NOMO-1 treated with DMSO at 0.1 percent for 48 hours (cell line): Measurements from ENCODE around the gene CENPC.
"Not testable (repeated sequence)": the region's sequence is repeated elsewhere in the genome, so short reads cannot be mapped to it uniquely, and the experiment has no call there.

Experiments used
- DNase-seq: peaks from one replicate; lab custom pipeline; 2025; ENCODE audit not compliant: unreplicated experiment; lab: John Stamatoyannopoulos, UW

The CENPC gene

DNA sequence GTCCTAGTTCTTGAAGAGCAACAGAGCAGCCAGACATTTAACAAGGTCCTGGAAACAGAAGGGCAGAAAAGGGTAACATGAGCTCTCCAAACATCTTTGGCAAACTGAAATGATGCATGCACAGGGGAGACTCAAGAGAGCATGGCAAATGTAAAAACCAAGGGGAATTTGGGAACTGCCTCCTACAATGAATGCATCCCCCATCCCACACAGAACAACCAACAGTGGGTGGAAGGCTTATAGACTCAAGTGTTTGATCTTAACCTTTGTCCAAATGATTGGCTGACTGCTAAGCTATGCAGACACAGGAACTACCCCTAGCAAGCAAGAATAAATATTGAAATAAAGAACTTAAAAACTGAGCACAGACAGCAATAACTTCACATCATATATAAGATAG, 74.4 kb downstream of the CENPC start:
- DNase-seq = no peak

DNA sequence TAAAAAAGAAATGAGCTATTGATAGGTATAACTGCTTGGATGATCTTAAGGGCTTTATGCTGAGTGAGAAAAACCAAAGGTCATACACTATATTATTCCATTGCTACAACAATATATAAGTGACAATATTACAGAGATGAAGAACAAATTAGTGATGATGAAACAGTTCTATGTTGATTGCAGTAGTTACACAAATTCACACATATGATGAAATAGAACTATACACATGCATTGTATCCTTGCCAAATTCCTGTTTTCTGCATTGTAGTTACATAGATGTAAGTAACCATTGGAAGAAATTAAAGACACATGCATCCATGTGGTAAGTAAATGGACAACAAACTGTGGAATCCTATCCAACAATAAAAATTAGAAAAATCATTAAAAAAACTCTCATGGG, 76.5 kb downstream of the CENPC start:
- no peak for DNase-seq

DNA sequence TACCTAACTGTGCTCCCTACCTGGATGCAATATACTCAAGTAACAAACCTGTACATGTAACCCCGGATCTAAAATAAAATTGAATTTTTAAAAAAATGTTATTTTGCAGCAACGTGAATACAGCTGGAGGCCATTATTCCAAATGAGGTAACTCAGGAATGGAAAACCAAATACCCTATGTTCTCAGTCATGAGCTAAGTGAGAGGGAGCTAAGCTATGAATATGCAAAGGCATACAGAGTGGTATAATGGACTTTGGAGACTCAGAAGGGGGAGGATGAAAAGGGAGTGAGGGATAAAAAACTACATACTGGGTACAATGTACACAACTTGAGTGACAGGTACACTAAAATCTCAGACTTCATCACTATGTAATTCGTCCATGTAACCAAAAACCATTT, 78.6 kb downstream of the CENPC start:
- no peak for DNase-seq

DNA sequence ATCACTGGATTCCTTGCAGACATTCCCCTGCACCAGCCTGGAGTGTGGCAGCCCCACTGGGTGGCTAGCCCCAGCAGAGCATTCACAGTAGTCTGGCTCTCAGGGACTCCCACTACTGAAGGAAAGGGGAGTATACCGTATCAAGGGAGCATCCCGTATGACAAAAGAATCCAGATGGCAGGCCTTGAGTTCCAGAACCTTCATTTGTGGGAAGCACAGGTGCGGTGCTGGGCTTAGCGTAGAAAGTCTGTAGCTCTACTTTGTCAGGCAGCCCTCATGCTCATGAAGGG, 79.6 kb downstream of the CENPC start:
- no peak for DNase-seq

DNA sequence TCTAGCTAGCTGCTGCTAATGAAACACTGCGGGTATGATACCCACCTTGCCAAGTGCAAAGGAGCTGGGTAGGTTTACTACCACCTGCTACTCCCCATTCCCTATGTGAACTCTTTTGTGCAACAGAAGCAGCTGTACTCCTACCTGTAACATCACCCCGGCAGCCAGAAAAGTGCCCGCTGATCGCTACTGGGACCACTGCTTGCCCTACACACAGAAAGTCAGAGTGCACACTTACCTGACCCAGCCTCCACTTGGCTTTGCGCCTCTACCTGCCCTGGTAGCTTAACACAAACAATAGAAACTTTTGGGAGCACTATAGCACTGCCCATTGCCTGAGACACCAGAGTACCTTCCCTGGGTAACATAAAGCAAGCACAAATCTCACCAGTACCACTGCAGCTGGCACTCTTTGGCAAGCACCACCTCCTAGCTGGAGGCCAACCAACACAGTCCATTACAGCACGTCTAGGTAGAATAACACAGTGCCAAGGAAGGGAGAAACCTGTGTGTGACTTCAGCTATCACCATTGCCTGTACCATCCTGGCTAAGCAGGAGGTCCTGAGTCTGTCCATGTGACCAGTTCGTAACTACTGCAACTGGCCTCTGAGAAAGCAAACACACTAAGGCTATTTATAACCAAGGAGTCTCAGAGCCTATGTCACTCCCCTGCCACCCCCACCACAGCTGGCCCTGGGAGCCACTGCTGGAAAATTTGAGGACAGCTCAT, 80.1 kb downstream of the CENPC start:
- no peak for DNase-seq

DNA sequence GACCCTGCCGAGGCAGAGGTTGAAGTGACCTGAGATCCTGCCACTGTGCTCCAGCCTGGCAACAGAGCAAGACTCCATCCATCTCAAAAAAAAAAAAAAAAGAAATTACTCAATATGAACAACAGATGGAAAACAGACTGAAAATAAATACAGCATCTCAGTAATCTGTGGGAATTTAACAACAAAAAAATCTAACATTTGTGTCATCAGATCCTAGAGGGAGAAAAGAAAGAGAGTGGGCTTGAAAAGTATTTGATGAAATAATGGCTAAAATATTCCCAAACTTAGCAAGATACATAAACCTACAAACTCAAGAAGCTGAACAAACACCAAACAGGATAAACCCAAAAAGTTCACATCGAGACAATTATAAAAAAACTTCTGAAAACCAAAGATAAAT, 84.7 kb downstream of the CENPC start:
- DNase-seq = no peak

DNA sequence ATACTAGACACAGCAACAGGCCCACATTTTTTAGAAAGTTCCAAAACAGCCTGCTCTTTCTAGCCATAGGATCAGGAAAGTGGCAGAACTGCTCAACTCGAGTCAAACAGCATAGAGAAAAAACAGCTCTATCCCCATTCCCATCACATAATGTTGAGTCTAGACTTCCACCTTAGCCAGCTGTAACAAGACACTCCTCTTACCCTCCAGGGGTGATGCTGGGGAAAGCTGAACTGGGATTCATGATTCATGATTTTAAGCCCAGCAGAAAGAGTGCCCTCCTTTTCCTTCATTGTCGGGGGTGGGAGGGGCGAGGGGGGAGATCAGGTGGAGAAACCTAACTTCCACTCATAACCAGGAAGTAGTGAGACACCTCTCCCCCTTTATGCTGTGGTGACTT, 86.1 kb downstream of the CENPC start:
- no peak for DNase-seq

DNA sequence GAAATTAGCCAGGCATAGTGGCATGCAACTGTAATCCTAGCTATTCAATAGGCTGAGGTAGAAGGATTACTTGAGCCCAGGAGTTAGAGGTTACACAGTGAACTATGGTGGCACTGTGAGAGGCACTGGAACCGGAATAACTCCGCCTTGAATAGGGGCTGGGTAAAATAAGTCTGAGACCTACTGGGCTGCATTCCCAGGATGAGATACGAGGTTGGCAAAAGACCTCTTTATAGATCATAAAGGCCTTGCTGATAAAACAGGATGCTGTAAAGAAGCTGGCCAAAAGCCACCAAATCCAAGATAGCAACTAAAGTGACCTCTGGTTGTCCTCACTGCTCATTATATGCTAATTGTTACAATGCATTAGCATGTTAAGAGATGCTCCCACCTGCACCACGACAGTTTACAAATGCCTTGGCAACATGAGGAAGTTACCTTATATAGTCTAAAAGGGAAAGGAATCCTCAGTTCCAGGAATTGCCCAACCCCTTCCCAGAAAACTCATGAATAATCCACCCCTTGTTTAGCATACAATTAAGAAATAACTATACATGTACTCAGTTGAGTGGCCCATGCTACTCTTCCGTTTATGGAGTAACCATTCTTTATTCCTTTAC, 88.6 kb downstream of the CENPC start:
- no peak for DNase-seq

DNA sequence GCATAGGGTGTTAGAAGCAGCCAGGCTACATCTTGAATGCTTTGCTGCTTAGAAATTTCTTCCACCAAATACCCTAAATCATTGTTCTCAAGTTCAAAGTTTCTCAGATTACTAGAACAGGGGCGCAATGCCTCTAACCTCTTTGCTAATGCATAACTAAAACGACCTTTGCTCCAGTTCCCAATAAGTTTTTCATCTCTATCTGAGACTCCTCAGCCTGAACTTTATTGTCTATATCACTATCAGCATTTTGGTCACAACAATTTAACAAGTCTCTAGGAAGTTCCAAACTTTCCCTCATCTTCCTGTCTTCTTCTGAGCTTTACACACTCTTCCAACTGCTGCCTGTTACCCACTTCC, 92.5 kb downstream of the CENPC start:
- DNase-seq = not testable (repeated sequence)

DNA sequence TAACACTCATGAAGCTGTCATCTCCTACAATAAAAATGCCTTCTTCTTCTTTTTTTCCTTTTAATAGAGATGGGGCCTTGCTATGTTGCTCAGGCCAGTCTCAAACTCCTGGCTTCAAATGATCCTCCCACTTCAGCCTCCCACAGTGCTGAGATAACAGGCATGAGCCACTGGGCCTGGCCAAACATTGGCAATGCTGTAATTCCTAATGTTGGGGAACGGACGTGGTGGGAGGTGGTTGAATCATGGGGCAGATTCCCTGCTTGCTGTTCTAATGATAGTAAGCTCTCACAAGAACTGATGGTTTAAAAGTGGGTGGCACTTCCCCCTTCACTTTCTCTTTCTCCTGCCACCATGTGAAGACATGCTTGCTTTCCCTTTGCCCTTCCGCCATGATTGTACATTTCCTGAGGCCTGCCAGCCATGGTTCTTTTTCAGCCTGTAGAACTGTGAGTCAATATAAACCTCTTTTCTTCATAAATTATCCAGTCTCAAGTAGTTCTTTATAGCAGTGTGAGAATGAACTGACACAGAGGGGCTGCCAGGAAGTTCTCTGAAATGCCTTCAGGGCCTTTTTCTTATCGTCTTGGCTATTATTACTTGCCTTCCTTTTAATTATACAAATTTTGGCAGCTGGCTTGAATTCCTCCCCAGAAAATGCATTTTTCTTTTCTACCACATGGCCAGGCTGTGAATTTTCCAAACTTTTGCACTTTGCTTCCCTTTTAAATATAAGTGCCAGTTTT, 93.0 kb downstream of the CENPC start:
- DNase-seq = no peak

DNA sequence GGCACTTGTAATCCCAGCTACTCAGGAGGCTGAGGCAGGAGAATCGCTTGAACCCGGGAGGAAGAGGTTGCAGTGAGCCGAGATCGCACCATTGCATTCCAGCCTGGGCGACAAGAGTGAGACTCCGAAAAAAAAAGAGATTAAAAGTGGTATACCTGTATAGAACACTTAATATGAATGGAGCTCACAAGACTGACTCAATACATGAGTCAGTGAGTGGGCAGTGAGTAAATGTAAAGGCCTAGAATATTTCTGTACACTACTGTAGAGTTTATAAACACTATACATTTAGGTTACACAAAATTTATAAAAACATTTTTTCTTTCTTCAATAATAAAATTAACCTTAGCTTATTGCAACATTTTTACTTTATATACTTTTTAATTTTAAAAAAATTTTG, 93.8 kb downstream of the CENPC start:
- DNase-seq = no peak

DNA sequence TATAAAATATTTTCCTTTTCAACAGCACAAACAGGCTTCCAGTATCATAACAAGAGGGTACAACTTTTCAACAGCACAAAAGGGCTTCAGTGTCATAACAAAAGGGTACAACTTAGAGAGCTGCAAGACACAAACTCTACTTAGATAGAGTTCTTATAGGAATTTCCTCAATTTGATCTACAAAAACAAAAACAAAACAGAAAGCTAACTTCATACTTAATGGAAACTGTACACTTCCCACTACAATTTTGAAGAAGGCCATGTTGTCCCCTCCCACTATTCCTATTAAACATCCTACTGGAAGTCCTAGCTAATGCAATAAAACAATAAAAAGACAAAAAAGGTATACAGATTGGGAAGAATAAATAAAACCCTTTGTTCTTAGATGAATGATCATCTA, 96.7 kb downstream of the CENPC start:
- DNase-seq = no peak

DNA sequence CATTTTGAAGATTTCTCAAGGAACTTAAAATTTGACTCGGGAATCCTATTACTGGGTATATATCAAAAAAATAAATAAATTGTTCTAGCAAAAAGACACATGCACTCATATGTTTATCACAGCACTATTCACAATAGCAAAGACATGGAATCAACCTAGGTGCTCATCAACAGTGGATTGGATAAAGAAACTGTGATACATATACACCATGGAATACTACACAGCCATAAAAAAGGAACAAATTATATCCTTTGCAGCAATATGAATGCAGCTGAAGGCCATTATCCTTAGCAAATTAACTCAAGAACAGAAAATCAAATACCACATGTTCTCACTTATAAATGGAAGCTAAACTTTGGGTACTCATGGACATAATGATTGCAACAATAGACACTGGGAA, 97.4 kb downstream of the CENPC start:
- DNase-seq = no peak

DNA sequence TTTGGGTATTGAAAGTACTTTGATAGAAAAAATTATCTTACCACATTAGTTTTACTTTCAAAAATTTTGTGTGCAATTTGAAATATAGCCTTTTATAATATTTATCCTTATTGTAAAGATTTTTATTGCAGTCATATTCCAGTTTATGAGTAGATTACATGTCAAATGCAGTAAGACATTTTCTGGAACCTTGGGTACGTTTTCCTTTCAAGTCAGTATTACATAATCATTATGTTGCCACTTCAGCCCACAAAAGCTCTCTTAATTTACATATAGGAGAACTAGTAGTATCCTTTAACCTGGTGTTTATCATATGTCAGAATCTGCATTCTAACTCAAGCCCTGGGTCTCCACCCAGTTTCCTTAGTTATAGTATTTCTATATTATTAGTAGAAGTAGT, 98.5 kb downstream of the CENPC start:
- peak; percentile 9 for DNase-seq

DNA sequence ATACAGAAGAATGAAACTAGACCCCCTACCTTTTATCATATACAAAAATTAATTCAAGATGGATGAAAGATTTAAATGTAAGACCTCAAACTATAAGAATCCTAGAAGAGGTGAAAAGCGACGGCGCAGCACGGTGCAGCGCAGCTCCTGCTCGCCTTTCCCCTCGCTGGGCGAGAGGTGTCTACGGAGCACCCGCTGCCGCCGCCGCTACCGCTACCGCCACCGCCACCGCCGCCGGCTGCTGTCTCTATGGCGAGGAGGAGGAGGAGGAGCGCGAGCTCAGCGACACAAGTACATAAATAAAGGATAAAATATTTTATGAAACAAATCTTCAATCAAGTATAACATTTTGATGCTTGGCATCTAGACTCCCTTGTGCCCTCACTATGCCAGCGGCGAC, 99.4 kb downstream of the CENPC start:
- not testable (repeated sequence) for DNase-seq

DNA sequence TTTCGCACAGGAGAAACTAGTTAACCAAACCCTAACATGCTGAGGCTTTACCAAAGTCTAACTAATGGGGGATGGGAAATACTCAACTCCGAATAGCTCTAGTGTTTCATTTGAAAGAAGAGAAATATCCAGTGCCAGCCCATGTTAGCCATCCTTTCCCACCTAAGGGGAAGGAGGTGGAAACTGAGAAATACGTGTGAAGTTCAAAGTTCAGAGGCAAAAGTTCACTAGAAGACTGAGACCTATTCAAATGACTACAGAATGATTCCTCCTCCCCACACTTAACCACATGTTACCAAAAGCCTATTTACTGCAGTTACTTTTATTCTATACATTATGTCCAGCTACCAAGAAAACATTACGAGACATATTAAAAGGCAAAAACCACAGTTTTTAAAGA, 106.3 kb downstream of the CENPC start:
- DNase-seq = no peak

DNA sequence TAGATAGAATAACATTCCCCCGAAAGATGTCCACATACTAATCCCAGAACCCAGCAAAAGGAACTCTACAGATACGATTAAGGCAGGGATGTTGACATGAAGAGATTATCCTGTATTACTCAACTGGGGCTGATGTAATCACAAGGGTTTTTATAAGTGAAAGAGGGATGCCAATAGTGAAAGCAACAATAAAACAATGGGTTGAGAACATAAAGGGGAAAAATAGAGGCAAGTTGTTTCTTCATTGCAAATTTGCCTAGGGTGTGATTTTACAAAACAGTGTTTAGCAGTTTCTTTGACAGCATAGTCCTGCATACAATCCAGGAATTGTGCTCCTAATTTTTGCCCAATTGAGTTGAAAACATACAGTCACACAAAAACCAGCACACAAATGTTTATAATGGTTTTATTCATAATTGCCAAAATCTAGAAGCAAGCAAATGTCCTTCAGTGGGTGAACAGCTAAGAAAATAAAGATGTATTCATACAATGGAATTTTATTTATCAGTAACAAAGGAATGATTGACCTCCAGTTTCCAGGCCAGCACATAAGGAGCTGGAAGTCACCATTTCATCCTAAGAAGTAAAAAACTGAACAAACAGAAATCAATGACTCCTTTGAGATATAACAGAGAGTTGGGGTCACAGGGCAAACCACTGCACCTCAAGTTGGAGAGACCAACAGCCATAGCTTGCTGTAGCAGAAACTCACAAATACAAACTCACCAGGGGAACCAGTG, 107.2 kb downstream of the CENPC start:
- DNase-seq = peak; percentile 9

DNA sequence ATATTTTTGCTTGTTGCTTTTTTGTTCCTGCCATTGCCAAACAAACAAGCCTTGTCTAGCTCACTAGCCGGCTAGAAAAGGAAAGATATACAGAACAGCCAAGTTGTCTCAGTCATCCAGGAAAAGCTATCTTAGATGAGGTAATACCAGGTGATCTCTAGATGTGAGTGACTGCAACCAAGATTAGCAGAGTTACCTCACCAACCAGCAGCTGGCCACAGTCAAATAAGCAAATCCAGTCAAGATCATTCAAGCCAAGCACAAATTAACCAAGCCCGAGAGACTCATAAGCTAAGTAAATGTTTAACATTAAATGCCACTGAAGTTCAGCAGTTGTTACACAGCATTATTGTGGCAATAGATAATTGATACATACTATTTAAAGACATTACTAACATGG, 108.6 kb downstream of the CENPC start:
- DNase-seq = no peak

DNA sequence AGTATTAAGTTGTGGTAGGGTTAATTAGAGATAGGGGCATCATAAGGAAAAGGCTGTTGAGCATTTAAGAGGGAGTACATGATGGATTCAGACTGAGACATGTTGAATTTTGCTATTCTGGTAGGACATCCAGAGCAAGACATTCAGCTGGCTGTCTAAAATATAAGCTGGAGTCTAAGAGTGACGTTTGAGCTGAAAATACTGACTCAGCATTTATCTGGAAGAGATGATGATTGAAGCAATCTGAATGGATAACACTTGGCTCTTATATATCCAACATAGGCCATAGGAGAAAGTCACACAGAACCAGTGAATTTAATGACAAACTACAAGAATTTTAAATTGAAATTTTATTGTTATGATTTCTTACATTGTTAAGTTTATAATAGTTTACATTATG, 114.3 kb downstream of the CENPC start:
- DNase-seq = no peak

DNA sequence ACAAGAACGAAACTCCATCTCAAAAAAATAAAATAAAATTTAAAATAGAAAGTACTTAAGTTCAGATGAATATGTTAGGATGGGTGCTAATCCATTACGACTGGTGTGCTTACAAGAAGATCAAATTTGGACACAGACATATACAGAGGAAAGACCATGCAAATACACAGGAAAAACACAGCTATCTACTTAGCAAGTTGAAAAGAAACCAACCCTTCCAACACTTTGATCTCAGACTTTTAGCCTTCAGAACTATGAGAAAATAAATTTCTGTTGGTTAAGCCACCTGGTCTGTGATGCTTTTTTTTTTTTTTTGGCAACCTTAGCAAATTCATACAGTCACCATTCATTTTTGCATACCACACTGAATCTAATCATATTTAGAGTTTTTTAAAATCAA, 116.5 kb downstream of the CENPC start:
- no peak for DNase-seq
